Progenitor cell of endocrine pancreas (in vitro differentiated cells): ENCODE results near the gene LRMDA. TPM values are rescaled to one million over a fixed set of nuclear protein-coding genes. Genes with fewer than 3 reads are reported as not detected.

Source experiments
- DNase-seq: peaks from one replicate; pipeline ENCODE4 v3.0.0; 2021; ENCODE audit warnings: low spot score; ENCODE audit not compliant: unreplicated experiment
- H3K27ac Mint-ChIP-seq: 2 replicates; pipeline ENCODE4 v1.8.0; 2021; ENCODE audit warnings: mild to moderate bottlenecking, moderate library complexity, mixed read lengths
- H3K27me3 Mint-ChIP-seq: 2 replicates; pipeline ENCODE4 v1.8.0; 2021; ENCODE audit warnings: mixed read lengths
- H3K36me3 Mint-ChIP-seq: 2 replicates; pipeline ENCODE4 v1.8.0; 2022; ENCODE audit warnings: mixed read lengths; ENCODE audit not compliant: insufficient read depth
- H3K4me1 Mint-ChIP-seq: 2 replicates; pipeline ENCODE4 v1.8.0; 2021; ENCODE audit warnings: low read depth, mixed read lengths
- H3K4me3 Mint-ChIP-seq: 2 replicates; pipeline ENCODE4 v1.8.0; 2021; ENCODE audit warnings: low read depth, mild to moderate bottlenecking, moderate library complexity, mixed read lengths
- H3K9me3 Mint-ChIP-seq: 2 replicates; pipeline ENCODE4 v1.8.0; 2021; ENCODE audit warnings: low read depth, mixed read lengths
- CTCF ChIP-seq: fragments of 200-600 bp; sonication (generic); IDR thresholded peaks from one replicate; pipeline ENCODE4 v1.5.0; 2021; ENCODE audit warnings: antibody characterized with exemption, mild to moderate bottlenecking; ENCODE audit not compliant: unreplicated experiment
- total RNA-seq: library from RNA; stranded (reverse); gene quantifications from 2 replicates; pipeline ENCODE4 v1.2.1, GENCODE V29; 2021

Gene LRMDA
- total RNA-seq, 1 donor from 2014 or later: 6.5 TPM

DNA sequence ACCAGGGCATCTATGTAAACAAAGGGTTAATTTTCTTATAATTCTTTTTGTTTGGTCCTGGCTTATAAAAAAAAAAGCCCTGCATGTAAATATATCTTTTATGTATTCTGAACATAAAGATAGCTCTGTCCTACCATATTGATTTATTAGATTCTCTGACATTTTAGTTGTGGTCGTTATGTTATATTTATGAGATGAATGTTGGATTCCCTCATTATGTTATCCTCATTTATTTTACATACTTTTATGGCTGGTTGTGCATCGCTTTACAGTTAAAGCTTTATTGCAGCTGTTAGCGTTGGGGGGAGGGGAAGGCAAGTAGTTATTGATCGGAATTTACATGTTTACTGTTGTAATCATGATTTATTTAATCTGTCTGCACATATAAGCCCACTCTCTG is 431.5 kb downstream of the LRMDA start:
- no peak overlapping the region for H3K4me3 Mint-ChIP-seq
- no peaks in the 10 kb centered on the region for H3K9me3 Mint-ChIP-seq
- no peak overlapping the region for H3K27ac Mint-ChIP-seq
- H3K36me3 Mint-ChIP-seq: no peaks in the 10 kb centered on the region
- peaks cover 13% of the 10 kb centered on the region for H3K4me1 Mint-ChIP-seq
- H3K27me3 Mint-ChIP-seq: no peaks in the 10 kb centered on the region
- TF ChIP-seq CTCF: no peak
- no peak for DNase-seq

DNA sequence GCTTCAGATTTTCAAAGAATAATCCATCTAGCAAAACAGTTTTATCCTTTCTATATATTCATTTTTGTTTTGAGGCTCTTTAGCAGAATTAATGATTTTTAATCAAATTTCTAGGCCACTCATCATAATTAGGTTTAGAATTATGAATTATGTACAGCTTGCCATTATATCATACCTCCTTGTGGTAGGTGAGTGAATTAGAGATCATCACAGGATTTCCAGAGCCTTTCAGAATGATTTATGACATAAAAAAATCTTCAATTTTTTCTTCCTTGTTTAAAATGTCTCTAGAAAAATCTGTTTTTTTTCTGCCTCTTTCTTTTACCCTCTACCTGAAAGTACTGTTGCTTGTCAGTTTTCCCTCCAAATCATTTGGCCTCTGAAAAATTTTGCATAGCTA is 433.3 kb downstream of the LRMDA start:
- Mint-ChIP-seq H3K4me1 (peaks cover 13% of the 10 kb centered on the region), H3K9me3 (no peaks in the 10 kb centered on the region), H3K36me3 (no peaks in the 10 kb centered on the region), H3K4me3 (no peak overlapping the region), H3K27me3 (peaks cover 3% of the 10 kb centered on the region), H3K27ac (no peak overlapping the region)
- no peak for TF ChIP-seq CTCF
- DNase-seq: no peak

GRCh38 chr10:75865413-75866299 is 434.2 kb downstream of the LRMDA start:
- Mint-ChIP-seq H3K4me3 (no peak overlapping the region), H3K4me1 (peaks cover 13% of the 10 kb centered on the region), H3K9me3 (no peaks in the 10 kb centered on the region), H3K27me3 (peaks cover 8% of the 10 kb centered on the region), H3K36me3 (no peaks in the 10 kb centered on the region), H3K27ac (no peak overlapping the region)
- DNase-seq: no peak
- no peak for TF ChIP-seq CTCF

- H3K4me1 Mint-ChIP-seq: peaks cover 13% of the 10 kb centered on the region
- no peaks in the 10 kb centered on the region for H3K36me3 Mint-ChIP-seq
- H3K27me3 Mint-ChIP-seq: peaks cover 13% of the 10 kb centered on the region
- no peak overlapping the region for H3K4me3 Mint-ChIP-seq
- no peak for DNase-seq
- no peak for TF ChIP-seq CTCF
- no peak overlapping the region for H3K27ac Mint-ChIP-seq
- H3K9me3 Mint-ChIP-seq: no peaks in the 10 kb centered on the region
Observed at GRCh38 chr10:75866300-75866625, 434.8 kb downstream of the LRMDA start.

DNA sequence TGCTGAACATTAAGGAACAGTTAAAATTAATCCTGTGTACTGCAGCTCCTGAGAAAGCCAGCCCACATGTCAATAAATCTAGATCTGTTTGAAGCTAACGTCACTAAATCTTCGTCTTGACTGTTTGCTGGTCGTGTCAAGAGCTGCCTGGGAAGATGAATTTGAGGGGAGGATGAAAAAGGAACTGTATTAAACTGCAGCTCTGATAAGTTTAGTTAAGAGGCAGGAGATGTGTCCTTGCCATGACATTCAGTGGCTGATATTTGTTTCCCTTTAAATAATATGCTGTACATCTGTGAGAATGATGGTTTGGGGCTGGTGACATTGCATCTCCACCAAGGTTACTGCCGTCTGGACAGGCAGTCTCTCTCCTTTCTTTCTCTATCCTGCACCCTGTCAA is 435.3 kb downstream of the LRMDA start:
- no peak overlapping the region for H3K4me3 Mint-ChIP-seq
- H3K9me3 Mint-ChIP-seq: no peaks in the 10 kb centered on the region
- no peak for TF ChIP-seq CTCF
- H3K36me3 Mint-ChIP-seq: no peaks in the 10 kb centered on the region
- H3K27ac Mint-ChIP-seq: no peak overlapping the region
- H3K27me3 Mint-ChIP-seq: peaks cover 16% of the 10 kb centered on the region
- peaks cover 13% of the 10 kb centered on the region for H3K4me1 Mint-ChIP-seq
- DNase-seq: no peak
